GM12891 (cell line): Measurements from ENCODE around the gene ERAL1.

Experiments used
- DNase-seq: peaks from one replicate; pipeline ENCODE4 v3.0.0; 2011; ENCODE audit warnings: low spot score; ENCODE audit not compliant: insufficient read length
- FAIRE-seq: peaks from 2 replicates; lab custom pipeline; 2011; peaks lifted over from hg19 to GRCh38; lab: Jason Lieb, UNC
- PAX5 ChIP-seq: IDR thresholded peaks from 2 replicates; pipeline ENCODE4 v1.6.1; 2011; ENCODE audit warnings: low read length, moderate library complexity, mild to moderate bottlenecking; ENCODE audit not compliant: insufficient read depth, severe bottlenecking
- POLR2A ChIP-seq: IDR thresholded peaks from 2 replicates; pipeline ENCODE4 v1.6.1; 2011; ENCODE audit warnings: low read depth, low read length, control low read depth
- POLR2AphosphoS5 ChIP-seq: IDR thresholded peaks from 2 replicates; pipeline ENCODE4 v1.6.1; 2011; ENCODE audit warnings: low read depth, low read length, control low read depth
- POU2F2 ChIP-seq: IDR thresholded peaks from 2 replicates; pipeline ENCODE4 v1.6.1; 2011; ENCODE audit warnings: low read depth, mild to moderate bottlenecking, control low read depth, low read length, moderate library complexity
- SPI1 ChIP-seq: IDR thresholded peaks from 2 replicates; pipeline ENCODE4 v1.6.1; 2011; ENCODE audit warnings: low read depth, low read length, control low read depth
- TAF1 ChIP-seq: IDR thresholded peaks from 2 replicates; pipeline ENCODE4 v1.6.1; 2011; ENCODE audit warnings: low read depth, low read length, control low read depth

The ERAL1 gene

DNA sequence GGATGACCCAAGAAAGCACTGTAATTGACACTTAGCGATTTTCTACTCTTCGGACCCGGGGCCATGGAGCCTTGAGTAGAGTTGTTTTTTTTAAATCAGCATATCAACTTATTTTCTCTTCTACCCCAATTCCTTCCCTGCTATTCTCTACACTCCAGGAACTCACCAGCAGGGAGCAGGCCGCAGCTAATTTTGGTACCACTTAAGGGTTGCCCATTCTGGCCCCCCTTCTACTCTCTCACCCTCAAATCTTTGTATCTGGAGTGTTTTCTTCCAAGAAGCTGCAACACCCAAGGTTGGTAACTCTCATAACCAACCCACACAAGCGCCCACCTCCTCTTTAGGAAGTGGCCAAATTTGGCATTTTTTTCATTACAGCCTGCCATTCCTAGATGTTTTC, 5.5 kb upstream of the ERAL1 start:
- DNase-seq, result no peak
- TF ChIP-seq POLR2AphosphoS5 (no peak), POU2F2 (no peak), TAF1 (no peak), PAX5 (no peak), SPI1 (no peak), POLR2A (no peak)
- no peak for FAIRE-seq

GRCh38 chr17:28853295-28853694, 1.5 kb upstream of the ERAL1 start:
- no peak for FAIRE-seq
- DNase-seq, result no peak
- no peak for TF ChIP-seq TAF1
- no peak for TF ChIP-seq POLR2AphosphoS5
- no peak for TF ChIP-seq SPI1
- no peak for TF ChIP-seq POLR2A
- no peak for TF ChIP-seq PAX5
- TF ChIP-seq POU2F2, result no peak

GRCh38 chr17:28855336-28855679, 492 bp downstream of the ERAL1 start:
- TF ChIP-seq PAX5 (no peak), SPI1 (no peak), POU2F2 (no peak), POLR2A (no peak), TAF1 (no peak), POLR2AphosphoS5 (no peak)
- DNase-seq, result no peak
- no peak for FAIRE-seq

DNA sequence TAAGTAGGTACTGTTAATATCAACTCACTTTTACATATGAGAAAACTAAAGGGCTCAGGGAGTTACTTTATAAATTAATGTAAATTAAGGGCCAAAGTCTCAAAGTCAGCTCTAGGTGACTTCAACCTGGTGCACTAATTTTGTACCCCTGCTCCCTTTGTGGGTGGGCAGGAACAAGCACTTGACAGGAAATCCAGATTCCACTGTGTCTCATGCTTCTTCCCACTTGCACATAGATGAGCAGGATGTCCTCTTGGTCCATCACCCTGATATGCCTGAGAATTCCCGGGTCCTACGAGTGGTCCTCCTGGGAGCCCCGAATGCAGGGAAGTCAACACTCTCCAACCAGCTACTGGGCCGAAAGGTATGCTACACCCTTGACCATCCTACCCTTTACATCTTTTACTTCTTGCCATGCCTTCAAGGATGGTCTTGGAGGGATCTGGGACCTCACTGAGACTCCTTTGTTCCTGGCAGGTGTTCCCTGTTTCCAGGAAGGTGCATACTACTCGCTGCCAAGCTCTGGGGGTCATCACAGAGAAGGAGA, 1.3 kb downstream of the ERAL1 start:
- DNase-seq (no peak), FAIRE-seq (no peak)
- no peak for TF ChIP-seq TAF1
- TF ChIP-seq SPI1, result no peak
- TF ChIP-seq POLR2AphosphoS5, result no peak
- TF ChIP-seq POLR2A, result no peak
- TF ChIP-seq POU2F2, result no peak
- no peak for TF ChIP-seq PAX5

DNA sequence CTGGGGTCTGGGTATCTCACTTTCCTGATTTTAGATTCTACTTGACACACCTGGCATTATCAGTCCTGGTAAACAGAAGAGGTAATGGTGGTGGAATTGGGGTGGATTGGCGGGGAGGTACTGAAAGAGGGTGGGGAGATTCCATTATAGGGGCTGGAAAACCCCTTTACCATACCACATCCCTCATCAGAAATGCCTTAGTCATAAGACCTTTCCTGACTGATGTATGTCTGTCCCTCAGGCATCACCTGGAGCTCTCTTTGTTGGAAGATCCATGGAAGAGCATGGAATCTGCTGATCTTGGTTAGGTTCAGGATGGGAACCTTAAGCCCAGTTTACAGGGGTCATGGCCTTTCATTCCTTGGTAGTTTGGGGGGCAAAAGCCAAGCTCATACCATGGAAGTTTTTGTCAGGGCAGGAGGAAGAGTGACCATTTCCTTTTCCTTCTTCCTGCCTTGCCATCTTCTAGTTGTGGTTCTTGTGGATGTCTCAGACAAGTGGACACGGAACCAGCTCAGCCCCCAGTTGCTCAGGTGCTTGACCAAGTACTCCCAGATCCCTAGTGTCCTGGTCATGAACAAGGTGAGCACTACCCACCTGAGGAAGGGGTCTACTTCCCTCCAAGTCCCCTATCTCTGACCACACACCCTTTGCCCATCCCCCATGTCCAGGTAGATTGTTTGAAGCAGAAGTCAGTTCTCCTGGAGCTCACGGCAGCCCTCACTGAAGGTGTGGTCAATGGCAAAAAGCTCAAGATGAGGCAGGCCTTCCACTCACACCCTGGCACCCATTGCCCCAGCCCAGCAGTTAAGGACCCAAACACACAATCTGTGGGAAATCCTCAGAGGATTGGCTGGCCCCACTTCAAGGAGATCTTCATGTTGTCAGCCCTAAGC, 3.3 kb downstream of the ERAL1 start:
- TF ChIP-seq POU2F2, result no peak
- no peak for TF ChIP-seq POLR2A
- no peak for TF ChIP-seq SPI1
- TF ChIP-seq PAX5, result no peak
- no peak for TF ChIP-seq POLR2AphosphoS5
- TF ChIP-seq TAF1, result no peak
- DNase-seq (no peak), FAIRE-seq (no peak)

DNA sequence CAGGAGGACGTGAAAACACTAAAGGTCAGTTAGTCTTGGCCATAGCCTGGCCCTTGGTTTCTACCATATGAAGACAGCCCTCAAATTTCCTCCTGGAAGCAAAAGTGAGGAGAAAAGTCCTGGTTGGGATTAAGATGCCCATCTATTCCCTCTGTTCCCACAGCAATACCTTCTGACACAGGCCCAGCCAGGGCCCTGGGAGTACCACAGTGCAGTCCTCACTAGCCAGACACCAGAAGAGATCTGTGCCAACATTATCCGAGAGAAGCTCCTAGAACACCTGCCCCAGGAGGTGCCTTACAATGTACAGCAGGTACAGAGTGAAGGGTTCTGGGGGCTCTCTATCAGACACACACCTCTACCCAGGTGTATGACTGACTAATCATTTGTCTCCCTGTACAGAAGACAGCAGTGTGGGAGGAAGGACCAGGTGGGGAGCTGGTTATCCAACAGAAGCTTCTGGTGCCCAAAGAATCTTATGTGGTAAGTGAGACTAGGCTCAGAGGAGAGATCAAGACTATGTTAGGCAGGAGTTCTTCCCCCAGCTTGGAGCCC, 4.1 kb downstream of the ERAL1 start:
- FAIRE-seq, result no peak
- TF ChIP-seq POU2F2, result no peak
- no peak for TF ChIP-seq POLR2A
- TF ChIP-seq TAF1, result no peak
- TF ChIP-seq POLR2AphosphoS5, result no peak
- no peak for TF ChIP-seq SPI1
- no peak for TF ChIP-seq PAX5
- no peak for DNase-seq

DNA sequence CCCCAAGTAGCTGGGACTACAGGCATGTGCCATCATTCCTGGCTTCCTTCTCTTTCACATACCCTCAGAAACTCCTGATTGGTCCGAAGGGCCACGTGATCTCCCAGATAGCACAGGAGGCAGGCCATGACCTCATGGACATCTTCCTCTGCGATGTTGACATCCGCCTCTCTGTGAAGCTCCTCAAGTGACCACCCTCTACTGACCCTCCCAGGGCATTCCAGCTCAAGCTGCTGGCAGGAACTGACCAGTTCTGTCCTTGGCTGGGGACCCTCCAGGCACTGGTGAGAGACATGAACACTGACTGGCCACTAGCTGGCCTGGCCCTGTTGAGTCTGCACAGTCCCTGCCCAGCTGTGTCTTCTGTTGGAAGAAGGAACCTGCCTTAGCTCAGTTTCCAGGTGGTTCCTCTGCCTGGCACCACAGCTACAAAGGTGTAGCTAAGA, 5.6 kb downstream of the ERAL1 start:
- TF ChIP-seq SPI1, result no peak
- TF ChIP-seq POLR2AphosphoS5, result no peak
- no peak for TF ChIP-seq TAF1
- no peak for TF ChIP-seq POLR2A
- no peak for TF ChIP-seq POU2F2
- TF ChIP-seq PAX5, result no peak
- DNase-seq (no peak), FAIRE-seq (no peak)

- DNase-seq (no peak), FAIRE-seq (no peak)
- TF ChIP-seq PAX5, result no peak
- TF ChIP-seq POLR2A, result no peak
- no peak for TF ChIP-seq TAF1
Measured at GRCh38 chr17:28861393-28862203, 6.8 kb downstream of the ERAL1 start.
